Effector CD4-positive, alpha-beta T cell (primary cell): Measurements from ENCODE around the gene SNAPC2.
"Not testable (repeated sequence)": the region's sequence is repeated elsewhere in the genome, so short reads cannot be mapped to it uniquely, and the experiment has no call there.

Experiments
- DNase-seq: peaks from one replicate; pipeline ENCODE4 v3.0.0-alpha.2; 2020

SNAPC2 gene

GRCh38 chr19:7923295-7924191 is 3.4 kb downstream of the SNAPC2 start:
- DNase-seq, result no peak

GRCh38 chr19:7924241-7924640 is 4.1 kb downstream of the SNAPC2 start:
- no peak for DNase-seq

GRCh38 chr19:7924651-7925170 is 4.6 kb downstream of the SNAPC2 start:
- DNase-seq, result no peak

GRCh38 chr19:7925171-7925851 is 5.2 kb downstream of the SNAPC2 start:
- peak; percentile 70 for DNase-seq

GRCh38 chr19:7926021-7926726 is 6.0 kb downstream of the SNAPC2 start, which contains the start of gene CTXN1:
Gene CTXN1, minus strand, starts transcription at chr19:7926135. Its CDS starts 597 bp downstream, at chr19:7925538.
- DNase-seq, result peak; percentile 67

- DNase-seq, result no peak
These were observed 6.8 kb downstream of the SNAPC2 start for GRCh38 chr19:7926727-7927604.

GRCh38 chr19:7927605-7928333 is 7.6 kb downstream of the SNAPC2 start:
- DNase-seq, result no peak

GRCh38 chr19:7928334-7928706 is 8.2 kb downstream of the SNAPC2 start:
- DNase-seq, result no peak

- peak; percentile 71 for DNase-seq
These were observed 8.9 kb downstream of the SNAPC2 start for GRCh38 chr19:7928741-7929701.

GRCh38 chr19:7930030-7930429 is 9.9 kb downstream of the SNAPC2 start:
- not testable (repeated sequence) for DNase-seq

- DNase-seq, result no peak
These were observed 10.6 kb downstream of the SNAPC2 start for GRCh38 chr19:7930765-7931164.

- no peak for DNase-seq
These were observed 11.3 kb downstream of the SNAPC2 start for GRCh38 chr19:7931221-7932061.

GRCh38 chr19:7932276-7932929 is 12.3 kb downstream of the SNAPC2 start:
- DNase-seq, result no peak

GRCh38 chr19:7932930-7933300 is 12.8 kb downstream of the SNAPC2 start:
- DNase-seq, result no peak

GRCh38 chr19:7933411-7933810 is 13.3 kb downstream of the SNAPC2 start:
- DNase-seq, result no peak

- no peak for DNase-seq
These were observed 13.9 kb downstream of the SNAPC2 start for GRCh38 chr19:7933828-7934725.

- no peak for DNase-seq
These were observed 14.6 kb downstream of the SNAPC2 start for GRCh38 chr19:7934766-7935165.

- no peak for DNase-seq
These were observed 20.7 kb downstream of the SNAPC2 start for GRCh38 chr19:7940841-7941240.
